ENCODE measurements around the gene PRR5.

GRCh38 chr22:44659140-44659539 lies 42.9 kb upstream of the PRR5 start:
- TF ChIP-seq POLR2AphosphoS5 (IDR thresholded peaks at IDR 0.05) (no peak), POLR2A (IDR thresholded peaks at IDR 0.05) (no peak)
